Fibroblast of villous mesenchyme (primary cell): ENCODE measurements around the gene CNNM2. TPM values are rescaled to one million over a fixed set of nuclear protein-coding genes. Genes with fewer than 3 reads are reported as not detected.

Source experiments
- DNase-seq: peaks from one replicate; pipeline ENCODE4 v3.0.0-alpha.2; 2010; ENCODE audit warnings: low read depth
- H3K4me3 ChIP-seq: 2 replicates; pipeline ENCODE4 v1.5.1; 2011; ENCODE audit warnings: low read depth, mild to moderate bottlenecking, low read length
- CTCF ChIP-seq: IDR thresholded peaks from 2 replicates; pipeline ENCODE4 v1.5.1; 2012; ENCODE audit warnings: low read depth, mild to moderate bottlenecking, low read length; ENCODE audit not compliant: insufficient read depth
- total RNA-seq: library from RNA; depleted of rRNA; stranded (reverse); fragments of >200 nt; gene quantifications from 2 replicates; pipeline ENCODE4 v1.2.3, GENCODE V29; 2012

CNNM2 gene
- total RNA-seq, 1 donor, result 4.7 TPM

- no peak for DNase-seq
- TF ChIP-seq CTCF, result no peak
- no peak overlapping the region for H3K4me3 ChIP-seq
Observed at GRCh38 chr10:103096130-103096529, 178.0 kb downstream of the CNNM2 start.

- TF ChIP-seq CTCF, result no peak
- DNase-seq, result no peak
Observed at GRCh38 chr10:103098240-103098639, 180.1 kb downstream of the CNNM2 start.

GRCh38 chr10:103100620-103101019 is 182.5 kb downstream of the CNNM2 start:
- DNase-seq, result no peak
- TF ChIP-seq CTCF, result no peak
- H3K4me3 ChIP-seq, result no peak overlapping the region

More at GRCh38 chr10:103098240-103098639, 180.1 kb downstream of the CNNM2 start:
- no peak overlapping the region for H3K4me3 ChIP-seq

- no peak overlapping the region for H3K4me3 ChIP-seq
- TF ChIP-seq CTCF, result no peak
- DNase-seq, result no peak
Observed at GRCh38 chr10:103102195-103102594, 184.1 kb downstream of the CNNM2 start.

GRCh38 chr10:103103989-103104388 is 185.9 kb downstream of the CNNM2 start:
- DNase-seq, result no peak
- H3K4me3 ChIP-seq, result no peak overlapping the region
- no peak for TF ChIP-seq CTCF

- H3K4me3 ChIP-seq, result no peak overlapping the region
- no peak for DNase-seq
- TF ChIP-seq CTCF, result no peak
Observed at GRCh38 chr10:103104721-103105120, 186.6 kb downstream of the CNNM2 start.

GRCh38 chr10:103105462-103105861 is 187.4 kb downstream of the CNNM2 start:
- DNase-seq, result no peak
- H3K4me3 ChIP-seq, result no peak overlapping the region
- TF ChIP-seq CTCF, result no peak
